GM12892 (cell line): Measurements from ENCODE around the gene SYNCRIP.
A peak's percentile ranks its signal among the peaks of the same experiment; 100 is the strongest.

Experiments used
- DNase-seq: peaks from one replicate; pipeline ENCODE4 v3.0.0; 2011; ENCODE audit not compliant: insufficient read length
- FAIRE-seq: peaks from 2 replicates; lab custom pipeline; 2011; peaks lifted over from hg19 to GRCh38; lab: Jason Lieb, UNC
- POLR2A ChIP-seq: IDR thresholded peaks from 2 replicates; pipeline ENCODE4 v1.6.1; 2011; ENCODE audit warnings: low read depth, low read length, control low read depth
- POLR2AphosphoS5 ChIP-seq: IDR thresholded peaks from 2 replicates; pipeline ENCODE4 v1.6.1; 2011; ENCODE audit warnings: low read depth, low read length, control low read depth
- TAF1 ChIP-seq: IDR thresholded peaks from 2 replicates; pipeline ENCODE4 v1.6.1; 2011; ENCODE audit warnings: low read depth, mild to moderate bottlenecking, control low read depth, low read length, borderline replicate concordance

Gene SYNCRIP

DNA sequence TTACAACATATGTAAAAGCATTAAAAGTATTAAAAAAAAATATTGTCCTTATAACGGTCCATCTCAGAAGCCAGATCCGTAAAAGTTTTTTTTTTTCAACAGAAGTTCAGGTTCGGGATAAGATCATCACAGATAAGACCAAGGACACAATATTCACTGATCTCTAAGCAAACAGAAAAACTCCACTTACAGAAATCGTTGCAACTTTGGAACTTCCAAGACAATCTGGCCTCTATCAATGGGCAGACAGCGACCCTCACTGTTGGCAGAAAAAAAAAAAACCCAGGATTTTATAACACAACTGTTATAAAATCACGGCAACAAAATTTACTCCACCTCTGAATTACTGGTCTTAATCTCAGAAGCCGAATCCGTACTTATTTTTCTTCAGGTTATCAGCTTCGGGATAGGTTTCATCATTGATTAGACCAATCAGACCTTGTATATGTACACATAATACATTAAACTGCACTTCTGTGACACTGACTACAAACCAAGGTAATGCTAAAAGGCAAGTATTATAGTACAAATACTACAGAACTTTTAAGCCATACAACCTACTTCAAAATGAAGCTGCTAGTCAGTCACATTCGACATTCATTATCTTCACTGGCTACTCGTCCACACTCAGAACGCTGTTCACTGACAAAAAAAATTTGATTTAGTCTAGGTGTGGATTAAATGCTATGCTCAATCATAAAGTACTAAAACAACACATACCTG, 34.7 kb upstream of the SYNCRIP start:
- FAIRE-seq, result no peak
- TF ChIP-seq TAF1 (no peak), POLR2A (no peak), POLR2AphosphoS5 (no peak)
- no peak for DNase-seq

DNA sequence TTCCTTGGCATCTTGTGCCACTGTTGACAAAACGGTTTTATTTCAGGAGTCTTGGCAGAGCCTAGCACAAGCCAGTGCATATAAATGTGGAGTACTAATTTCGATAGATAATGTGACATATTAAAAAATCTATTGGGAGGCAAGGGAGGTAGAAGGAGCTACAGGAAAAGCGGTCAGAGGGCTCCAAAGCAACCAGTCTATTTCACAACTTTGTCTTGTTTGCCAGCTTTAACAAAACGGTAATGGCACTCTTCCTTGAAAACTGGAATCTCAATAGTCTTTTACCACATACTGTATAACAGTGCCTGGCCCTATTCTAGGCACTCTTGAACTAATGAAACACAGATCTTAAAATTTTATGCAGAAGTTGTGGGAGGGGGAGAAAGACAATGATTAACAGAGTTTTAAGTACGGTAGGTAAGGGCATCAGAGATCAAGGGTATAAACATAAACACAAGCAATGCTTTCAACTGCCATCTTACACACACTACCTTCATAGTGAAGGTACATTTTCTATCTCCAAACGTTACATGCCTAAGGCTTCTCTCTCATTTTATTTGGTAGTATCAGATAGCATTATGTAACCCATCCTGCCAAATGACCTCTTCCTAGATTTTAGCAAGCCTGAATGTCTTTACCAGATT, 33.5 kb upstream of the SYNCRIP start:
- no peak for DNase-seq
- FAIRE-seq, result no peak
- TF ChIP-seq TAF1 (no peak), POLR2AphosphoS5 (0 out of 2 replicates have a peak, but pooled peaks have one; percentile 26)

GRCh38 chr6:85675030-85675819, 32.5 kb upstream of the SYNCRIP start:
- TF ChIP-seq TAF1 (no peak), POLR2AphosphoS5 (peak; percentile 60; the same call in 1 of the 2 replicates), POLR2A (peak; percentile 60)
- no peak for DNase-seq
- no peak for FAIRE-seq

GRCh38 chr6:85674604-85675003, 31.9 kb upstream of the SYNCRIP start:
- no peak for FAIRE-seq
- TF ChIP-seq POLR2AphosphoS5, result peak; percentile 61; the same call in 1 of the 2 replicates
- peak; percentile 59 for TF ChIP-seq POLR2A
- TF ChIP-seq TAF1, result no peak
- DNase-seq, result no peak

GRCh38 chr6:85673198-85674139, 30.8 kb upstream of the SYNCRIP start:
- FAIRE-seq (peak; percentile 14), DNase-seq (no peak)
- TF ChIP-seq POLR2A (peak; percentile 63), POLR2AphosphoS5 (peak; percentile 62; the same call in 1 of the 2 replicates), TAF1 (no peak)

GRCh38 chr6:85672623-85673022, 29.9 kb upstream of the SYNCRIP start:
- DNase-seq (no peak), FAIRE-seq (no peak)
- TF ChIP-seq TAF1, result no peak
- TF ChIP-seq POLR2A, result no peak
- no peak for TF ChIP-seq POLR2AphosphoS5

GRCh38 chr6:85672050-85672449, 29.4 kb upstream of the SYNCRIP start:
- DNase-seq (no peak), FAIRE-seq (no peak)
- TF ChIP-seq POLR2A (no peak), POLR2AphosphoS5 (0 out of 2 replicates have a peak, but pooled peaks have one; percentile 32), TAF1 (no peak)

DNA sequence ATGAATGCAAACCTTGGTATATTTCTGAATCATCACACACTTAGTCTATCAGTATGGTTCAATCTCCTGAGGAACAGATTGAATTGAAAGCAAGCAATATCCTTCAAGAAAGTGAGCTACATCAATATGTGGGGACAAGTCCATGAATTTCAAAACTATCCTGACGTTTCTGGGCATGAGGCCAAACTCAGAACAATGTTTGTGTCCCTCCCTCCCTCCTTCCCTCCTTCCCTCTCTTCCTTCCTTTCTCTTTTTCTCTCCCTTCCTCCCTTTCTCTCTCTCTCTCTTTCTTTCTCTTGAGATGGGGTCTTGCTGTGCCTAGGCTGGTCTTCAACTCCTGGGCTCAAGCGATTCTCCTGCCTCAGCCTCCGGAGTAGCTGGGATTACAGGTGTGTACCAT, 27.9 kb upstream of the SYNCRIP start:
- no peak for TF ChIP-seq POLR2A
- no peak for TF ChIP-seq TAF1
- FAIRE-seq, result no peak
- DNase-seq, result no peak

GRCh38 chr6:85669735-85670194, 27.1 kb upstream of the SYNCRIP start:
- peak; percentile 65; the same call in 1 of the 2 replicates for TF ChIP-seq POLR2AphosphoS5
- TF ChIP-seq POLR2A, result peak; percentile 72
- TF ChIP-seq TAF1, result no peak
- FAIRE-seq, result peak; percentile 95
- DNase-seq, result peak; percentile 33

DNA sequence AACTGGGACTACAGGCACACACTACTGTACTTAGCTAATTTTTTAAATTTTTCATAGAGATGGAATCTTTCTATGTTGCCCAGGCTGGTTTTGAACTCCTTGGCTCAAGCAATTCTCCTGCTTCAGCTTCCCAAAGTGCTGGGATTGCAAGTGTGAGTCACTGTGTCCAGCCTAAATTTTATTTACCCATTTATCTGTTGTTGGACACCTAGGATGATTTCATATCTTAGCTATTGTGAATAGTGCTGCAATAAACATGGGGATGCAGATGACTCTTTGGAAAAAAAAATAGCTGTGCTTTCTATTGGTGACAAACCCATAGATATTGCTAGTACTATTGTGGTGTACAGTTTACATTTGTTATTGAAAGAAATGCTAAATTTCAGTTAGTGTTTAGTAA, 19.6 kb upstream of the SYNCRIP start:
- DNase-seq (no peak), FAIRE-seq (no peak)
- no peak for TF ChIP-seq TAF1
- no peak for TF ChIP-seq POLR2AphosphoS5
- no peak for TF ChIP-seq POLR2A
